Kidney epithelial cell (primary cell): ENCODE results near the gene KCP. TPM values are rescaled to one million over a fixed set of nuclear protein-coding genes. Genes with fewer than 3 reads are reported as not detected.

Experiments used
- DNase-seq: peaks from one replicate; pipeline ENCODE4 v3.0.0-alpha.2; 2010; ENCODE audit warnings: low read depth
- H3K27me3 ChIP-seq: 2 replicates; pipeline ENCODE4 v1.6.0; 2011; ENCODE audit warnings: low read length; ENCODE audit not compliant: control insufficient read depth, insufficient read depth
- H3K36me3 ChIP-seq: 2 replicates; pipeline ENCODE4 v1.5.1; 2011; ENCODE audit warnings: low read length; ENCODE audit not compliant: control insufficient read depth, insufficient read depth
- H3K4me3 ChIP-seq: 2 replicates; pipeline ENCODE4 v1.5.1; 2011; ENCODE audit warnings: low read depth, mild to moderate bottlenecking, control low read depth, low read length
- total RNA-seq: library from RNA; depleted of rRNA; stranded (reverse); fragments of >200 nt; gene quantifications from 2 replicates; pipeline ENCODE4 v1.2.3, GENCODE V29; 2015
- TF ChIP-seq, protein P1 (sequence below): IDR thresholded peaks from 2 replicates; pipeline ENCODE4 v1.5.1; 2011; ENCODE audit warnings: mild to moderate bottlenecking, moderate library complexity, low read length, control low read depth, inconsistent platforms; ENCODE audit not compliant: insufficient read depth, poor library complexity, severe bottlenecking

KCP gene
- total RNA-seq, 1 donor from 2014 or later, result 1.3 TPM

DNA sequence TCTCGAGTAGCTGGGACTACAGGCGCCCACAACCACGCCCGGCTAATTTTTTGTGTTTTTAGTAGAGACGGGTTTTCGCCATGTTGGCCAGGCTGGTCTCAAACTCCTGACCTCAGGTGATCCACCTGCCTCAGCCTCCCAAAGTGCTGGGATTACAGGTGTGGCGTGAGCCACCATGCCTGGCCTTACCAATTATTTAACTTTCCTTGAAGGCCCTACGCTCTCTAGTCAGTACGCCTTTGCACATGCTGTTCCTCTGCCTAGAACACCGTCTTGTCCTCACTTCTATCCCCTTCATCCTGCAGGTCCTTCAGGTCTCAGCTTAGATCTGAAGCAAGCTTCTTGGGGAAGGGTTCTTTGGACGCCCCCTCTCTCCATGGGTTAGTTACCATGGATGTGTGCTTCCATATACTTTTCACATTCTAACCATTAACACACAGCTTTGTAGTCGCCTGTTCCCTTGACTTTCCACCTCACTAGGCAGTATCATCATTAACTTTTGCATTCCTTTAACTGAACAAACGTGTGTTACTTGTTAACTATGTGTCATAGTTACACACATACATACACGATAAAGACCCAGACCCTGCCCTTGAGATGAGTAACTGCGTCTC lies 48.4 kb downstream of the KCP start:
- no peak for DNase-seq
- Histone ChIP-seq H3K36me3 (no peaks in the 10 kb centered on the region), H3K27me3 (no peaks in the 10 kb centered on the region), H3K4me3 (peak overlapping the region; percentile 31)
- TF ChIP-seq, protein P1, sequence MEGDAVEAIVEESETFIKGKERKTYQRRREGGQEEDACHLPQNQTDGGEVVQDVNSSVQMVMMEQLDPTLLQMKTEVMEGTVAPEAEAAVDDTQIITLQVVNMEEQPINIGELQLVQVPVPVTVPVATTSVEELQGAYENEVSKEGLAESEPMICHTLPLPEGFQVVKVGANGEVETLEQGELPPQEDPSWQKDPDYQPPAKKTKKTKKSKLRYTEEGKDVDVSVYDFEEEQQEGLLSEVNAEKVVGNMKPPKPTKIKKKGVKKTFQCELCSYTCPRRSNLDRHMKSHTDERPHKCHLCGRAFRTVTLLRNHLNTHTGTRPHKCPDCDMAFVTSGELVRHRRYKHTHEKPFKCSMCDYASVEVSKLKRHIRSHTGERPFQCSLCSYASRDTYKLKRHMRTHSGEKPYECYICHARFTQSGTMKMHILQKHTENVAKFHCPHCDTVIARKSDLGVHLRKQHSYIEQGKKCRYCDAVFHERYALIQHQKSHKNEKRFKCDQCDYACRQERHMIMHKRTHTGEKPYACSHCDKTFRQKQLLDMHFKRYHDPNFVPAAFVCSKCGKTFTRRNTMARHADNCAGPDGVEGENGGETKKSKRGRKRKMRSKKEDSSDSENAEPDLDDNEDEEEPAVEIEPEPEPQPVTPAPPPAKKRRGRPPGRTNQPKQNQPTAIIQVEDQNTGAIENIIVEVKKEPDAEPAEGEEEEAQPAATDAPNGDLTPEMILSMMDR, result no peak

DNA sequence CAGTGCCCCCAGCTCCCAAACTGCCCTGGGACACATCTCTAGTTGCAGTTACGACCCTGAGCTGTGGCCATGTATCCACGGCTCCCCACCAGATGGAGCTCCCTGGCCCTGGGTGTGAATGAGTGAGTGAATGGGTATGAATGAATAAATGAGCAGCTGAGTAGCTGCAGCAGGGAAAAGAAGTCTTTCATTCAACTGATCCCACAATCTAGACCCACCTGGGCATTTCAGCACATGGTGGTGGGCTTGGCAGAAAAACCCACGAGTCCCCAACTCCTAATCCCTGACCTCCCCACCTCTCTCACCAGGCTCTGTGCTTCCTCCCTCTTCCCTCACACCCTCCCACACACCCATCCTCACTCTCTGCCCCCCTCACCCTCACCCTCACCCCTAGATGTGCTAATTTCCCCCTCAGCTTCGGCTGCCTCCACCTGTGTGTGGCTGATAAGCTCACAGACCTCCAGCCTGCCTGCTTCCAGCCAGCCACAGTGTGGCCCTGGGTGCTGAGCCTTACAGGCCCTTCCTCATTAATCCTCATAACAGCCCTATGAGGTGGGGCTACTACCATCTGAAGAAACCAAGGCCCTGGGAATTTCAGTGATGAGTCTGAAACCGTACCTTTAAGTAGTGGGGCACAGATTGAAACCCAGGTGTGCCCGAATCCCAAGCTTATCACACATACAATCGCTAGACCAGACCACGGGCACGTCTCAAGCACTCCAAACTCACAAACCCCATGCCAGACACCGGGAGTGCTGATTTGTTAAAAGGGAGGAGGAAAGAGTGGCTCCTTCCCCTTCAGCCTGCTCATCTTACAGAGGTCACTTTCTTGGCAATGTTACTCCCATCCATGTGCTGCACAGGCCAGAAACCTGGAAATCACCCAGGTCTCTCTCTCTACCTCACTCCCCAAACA lies 50.1 kb downstream of the KCP start:
- no peak for DNase-seq
- Histone ChIP-seq H3K36me3 (no peaks in the 10 kb centered on the region), H3K4me3 (no peak overlapping the region), H3K27me3 (no peaks in the 10 kb centered on the region)
- TF ChIP-seq, protein P1, result peak; percentile 15

DNA sequence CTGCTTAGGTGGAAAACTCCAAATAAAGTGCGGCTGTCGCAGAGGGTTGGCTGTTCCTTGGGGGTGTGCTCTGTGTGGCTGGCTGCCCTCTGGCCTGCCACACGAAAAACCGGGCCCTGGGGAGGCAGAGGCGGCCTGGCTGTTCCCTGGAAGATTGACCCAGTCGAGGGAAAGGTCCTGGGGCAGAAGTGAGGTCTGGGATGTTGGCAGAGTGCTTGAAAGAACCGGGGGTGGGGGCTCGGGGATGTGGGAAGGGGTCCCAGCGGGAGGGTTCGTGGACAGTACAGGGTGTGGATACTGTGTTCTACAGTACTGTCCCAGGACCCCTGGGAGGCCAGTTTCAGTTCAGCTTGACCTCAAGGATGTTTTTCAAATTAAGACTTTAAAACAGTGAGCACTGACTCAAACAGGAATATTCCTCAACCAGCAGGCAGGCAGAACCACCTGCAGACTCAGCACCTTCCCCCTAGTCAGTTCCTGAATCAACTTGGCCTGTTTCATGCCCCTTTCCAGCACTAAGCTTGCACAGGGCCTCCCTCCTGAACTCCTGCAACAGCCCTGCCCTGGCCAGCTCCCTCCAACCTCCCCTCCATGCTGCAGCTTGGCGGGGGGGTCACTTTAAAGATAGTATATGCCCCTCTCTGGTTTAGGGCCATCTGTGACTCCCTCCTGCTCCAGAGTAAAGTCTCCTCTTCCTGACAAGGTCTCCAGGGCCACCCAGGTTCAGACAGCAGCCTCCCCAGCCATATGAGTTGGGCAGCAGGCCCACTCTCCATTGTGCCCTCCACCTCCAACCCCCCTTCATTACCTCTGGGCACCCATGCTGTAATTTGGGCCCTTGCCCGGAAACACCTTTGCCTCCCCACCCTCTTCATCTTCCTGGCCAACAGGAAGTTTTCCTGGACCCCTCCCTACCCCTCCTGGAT lies 51.0 kb downstream of the KCP start:
- Histone ChIP-seq H3K27me3 (no peaks in the 10 kb centered on the region), H3K36me3 (no peaks in the 10 kb centered on the region), H3K4me3 (no peak overlapping the region)
- DNase-seq, result no peak
- TF ChIP-seq, protein P1, result no peak

DNA sequence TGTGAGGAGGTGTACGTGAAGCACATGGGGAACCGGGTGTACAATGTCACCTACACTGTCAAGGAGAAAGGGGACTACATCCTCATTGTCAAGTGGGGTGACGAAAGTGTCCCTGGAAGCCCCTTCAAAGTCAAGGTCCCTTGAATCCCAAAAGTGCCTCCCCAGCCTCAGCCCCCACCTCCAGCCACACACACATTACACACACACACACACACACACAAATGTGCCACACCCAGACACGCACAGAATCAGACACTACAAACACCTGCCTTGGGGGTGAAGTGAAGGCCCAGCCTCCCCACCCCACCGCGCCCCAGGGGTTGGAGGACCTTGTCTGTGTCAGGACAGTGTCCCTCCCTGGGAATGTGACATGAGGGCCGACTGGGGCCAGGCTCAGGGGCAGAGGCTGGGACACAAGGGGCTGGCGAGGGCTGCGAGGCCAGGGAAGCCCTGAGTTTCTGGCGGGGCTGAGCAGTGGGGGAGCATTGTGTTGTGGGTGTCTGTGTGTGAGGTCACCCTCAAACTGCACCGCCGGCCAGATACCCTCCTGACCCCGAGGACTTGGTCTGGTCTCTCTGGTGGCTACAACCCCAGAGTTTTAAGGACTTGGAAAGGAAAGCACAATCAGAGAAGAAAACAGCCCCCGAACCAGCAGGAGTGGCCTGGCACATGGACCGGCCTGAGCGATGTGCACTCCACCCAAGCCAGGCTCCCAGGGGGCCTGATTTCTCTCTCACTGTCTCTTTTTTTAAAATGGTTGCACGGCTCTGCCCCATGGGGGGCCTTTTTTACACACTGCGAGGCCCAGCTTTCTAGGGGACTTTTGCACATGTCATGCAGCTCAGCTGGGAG lies 51.9 kb downstream of the KCP start:
- no peak for DNase-seq
- Histone ChIP-seq H3K4me3 (no peak overlapping the region), H3K27me3 (no peaks in the 10 kb centered on the region), H3K36me3 (peaks cover 4% of the 10 kb centered on the region)
- TF ChIP-seq, protein P1, result no peak

DNA sequence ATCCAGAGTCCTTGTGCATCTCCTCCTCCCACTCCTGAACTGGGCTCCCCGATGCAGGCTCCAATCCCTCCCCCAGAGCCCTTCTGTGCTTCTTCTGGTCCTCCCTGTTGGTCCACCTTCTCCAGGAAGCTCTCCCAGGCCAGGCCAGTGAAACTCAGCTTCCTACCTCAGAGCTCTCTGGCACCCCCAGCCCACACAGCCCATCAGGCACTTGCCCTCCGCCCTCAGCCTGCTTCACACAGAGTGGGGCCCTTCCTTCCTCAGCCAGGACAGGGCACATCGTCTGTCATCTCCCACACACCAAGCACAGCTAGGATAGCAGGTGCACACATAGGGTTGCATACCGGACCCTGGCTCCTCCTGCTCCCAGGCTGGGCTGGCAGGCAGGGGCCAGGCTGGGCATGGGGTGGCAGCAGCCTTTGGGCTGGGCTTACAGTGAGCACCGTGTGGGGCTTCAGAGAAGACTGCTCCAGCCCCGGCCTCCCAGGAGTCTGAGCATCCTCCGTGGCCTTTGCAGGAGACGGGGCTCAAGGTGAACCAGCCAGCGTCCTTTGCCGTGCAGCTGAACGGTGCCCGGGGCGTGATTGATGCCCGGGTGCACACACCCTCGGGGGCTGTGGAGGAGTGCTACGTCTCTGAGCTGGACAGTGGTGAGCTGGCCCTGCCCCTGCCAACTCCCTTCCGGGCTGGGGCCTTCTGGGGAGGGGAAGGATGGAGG lies 54.3 kb downstream of the KCP start:
- no peaks in the 10 kb centered on the region for H3K27me3 ChIP-seq
- TF ChIP-seq, protein P1, result no peak
- H3K4me3 ChIP-seq, result no peak overlapping the region
- H3K36me3 ChIP-seq, result peaks cover 4% of the 10 kb centered on the region
- no peak for DNase-seq
